HG03575 (cell line): Measurements from ENCODE around the gene CRB2.

Source experiments
- ATAC-seq: cut with Tn5 transposase; IDR thresholded peaks from one replicate; pipeline ENCODE4 v1.9.1; 2021; ENCODE audit not compliant: unreplicated experiment, insufficient number of reproducible peaks, low FRiP score; ENCODE audit errors: extremely low read depth

The CRB2 gene

DNA sequence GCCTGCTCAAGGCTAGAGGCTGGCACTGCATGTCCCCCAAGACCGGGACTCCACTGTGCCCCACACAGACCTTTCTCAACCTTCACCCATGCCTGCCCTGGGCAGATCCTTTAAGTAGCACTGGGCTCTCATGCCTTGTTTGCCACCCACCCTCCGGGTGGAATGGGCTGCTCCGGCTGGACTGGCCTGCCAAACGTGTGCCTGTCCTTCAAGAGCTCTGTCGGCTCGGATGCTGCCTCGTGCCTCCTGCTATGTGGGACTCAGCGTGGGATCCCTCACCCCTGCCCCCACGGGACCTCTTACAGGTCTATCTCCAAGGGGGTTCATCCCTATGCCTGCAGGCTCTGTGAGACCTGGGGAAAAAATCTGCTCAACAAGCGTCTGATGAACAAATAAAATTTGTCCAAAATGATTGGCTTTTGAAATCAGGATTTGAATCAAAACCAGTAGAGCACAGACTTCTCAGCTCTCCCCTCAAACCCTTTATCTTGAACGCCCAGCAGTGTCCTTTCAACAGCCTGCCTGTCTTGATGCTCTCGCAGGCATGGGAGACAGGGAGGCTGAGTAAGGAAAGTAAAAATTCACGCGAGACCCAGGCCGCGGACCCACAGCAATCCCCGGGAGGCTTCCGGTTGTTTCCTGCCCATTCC is 56.3 kb downstream of the CRB2 start:
- no peak for ATAC-seq

DNA sequence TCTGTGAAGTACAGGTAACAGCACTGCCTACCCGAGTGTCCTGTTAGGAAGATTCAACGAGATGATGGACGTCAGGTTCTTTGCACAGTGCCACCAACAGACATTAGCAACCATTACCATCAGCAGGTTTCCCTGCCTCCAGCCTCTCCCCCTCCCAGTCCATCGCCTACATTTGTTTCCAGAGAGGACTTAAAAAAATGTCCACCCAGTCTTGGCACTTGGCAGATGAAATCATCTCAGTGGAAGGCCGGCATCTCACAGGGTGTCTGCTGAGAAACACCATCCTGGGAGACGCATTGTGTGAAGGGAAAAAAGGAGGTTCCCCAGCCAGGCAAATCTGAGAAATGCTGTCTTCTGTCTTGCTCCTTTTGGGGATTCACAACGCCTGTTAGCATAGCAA is 58.2 kb downstream of the CRB2 start:
- ATAC-seq: no peak

DNA sequence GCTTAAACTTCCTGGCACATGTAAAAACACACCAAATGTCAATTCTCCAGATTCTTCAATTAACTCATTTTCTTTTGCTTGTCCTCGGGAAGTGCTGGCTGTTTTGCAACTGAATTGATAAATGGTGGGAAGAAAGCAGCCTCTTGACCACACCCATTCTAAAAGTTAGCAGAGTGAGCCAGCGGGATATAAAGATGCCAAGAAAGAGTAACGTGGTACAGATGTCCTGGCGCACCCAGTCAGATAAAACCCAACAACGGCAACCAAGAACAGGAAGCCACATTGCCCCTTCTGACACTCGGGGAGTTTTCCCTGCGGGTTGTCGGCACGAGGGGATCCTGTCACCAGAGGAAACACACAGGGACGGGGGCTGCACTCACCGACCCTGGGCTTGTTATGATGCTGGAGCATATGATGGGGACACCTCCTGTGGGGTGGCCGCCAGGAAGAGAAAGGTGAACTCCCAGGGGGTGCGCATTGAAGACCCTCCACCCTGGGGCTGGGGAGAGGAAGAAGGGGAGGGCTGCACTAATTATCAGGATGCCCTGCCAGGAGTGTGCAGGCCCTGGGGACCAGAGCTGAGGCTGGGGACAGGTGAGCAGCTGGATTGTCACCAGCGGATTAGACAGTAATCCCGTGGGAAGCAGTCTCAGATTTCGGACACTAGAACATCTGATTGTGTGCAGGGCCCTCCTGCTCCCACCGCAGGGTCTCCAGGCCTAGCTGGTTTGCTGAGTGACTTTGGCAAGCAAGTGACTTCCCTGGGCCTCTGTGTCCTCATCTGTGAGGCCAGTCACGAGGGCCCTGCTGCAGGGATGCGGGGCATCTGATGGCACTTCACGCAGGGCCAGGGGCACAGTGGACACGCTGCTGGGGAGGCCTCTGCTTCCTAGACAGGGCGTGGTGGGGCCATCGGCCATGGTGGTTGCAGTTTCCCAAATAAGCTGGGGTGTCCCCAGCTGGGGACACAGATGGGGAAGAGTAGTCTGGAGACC is 59.2 kb downstream of the CRB2 start:
- no peak for ATAC-seq

DNA sequence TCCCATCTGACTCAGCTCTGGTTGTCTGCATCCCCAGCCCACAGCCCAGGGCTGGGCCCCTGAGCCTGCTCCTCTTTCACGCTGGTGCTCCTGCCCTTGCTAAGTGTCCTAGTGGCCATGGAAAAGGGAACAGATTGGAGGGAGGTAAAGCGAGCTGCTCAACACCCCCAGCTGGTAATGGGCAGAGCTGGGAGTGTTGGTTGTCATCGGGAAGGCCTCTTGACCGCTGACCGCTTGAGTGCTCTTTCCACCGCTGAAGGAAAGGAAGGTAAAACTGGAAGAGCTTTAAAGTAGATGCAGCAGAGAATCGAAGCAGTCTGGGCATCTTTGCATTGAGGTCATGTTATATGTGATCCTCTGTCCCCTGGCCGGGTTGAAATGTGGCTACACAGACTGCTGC is 60.2 kb downstream of the CRB2 start:
- no peak for ATAC-seq

DNA sequence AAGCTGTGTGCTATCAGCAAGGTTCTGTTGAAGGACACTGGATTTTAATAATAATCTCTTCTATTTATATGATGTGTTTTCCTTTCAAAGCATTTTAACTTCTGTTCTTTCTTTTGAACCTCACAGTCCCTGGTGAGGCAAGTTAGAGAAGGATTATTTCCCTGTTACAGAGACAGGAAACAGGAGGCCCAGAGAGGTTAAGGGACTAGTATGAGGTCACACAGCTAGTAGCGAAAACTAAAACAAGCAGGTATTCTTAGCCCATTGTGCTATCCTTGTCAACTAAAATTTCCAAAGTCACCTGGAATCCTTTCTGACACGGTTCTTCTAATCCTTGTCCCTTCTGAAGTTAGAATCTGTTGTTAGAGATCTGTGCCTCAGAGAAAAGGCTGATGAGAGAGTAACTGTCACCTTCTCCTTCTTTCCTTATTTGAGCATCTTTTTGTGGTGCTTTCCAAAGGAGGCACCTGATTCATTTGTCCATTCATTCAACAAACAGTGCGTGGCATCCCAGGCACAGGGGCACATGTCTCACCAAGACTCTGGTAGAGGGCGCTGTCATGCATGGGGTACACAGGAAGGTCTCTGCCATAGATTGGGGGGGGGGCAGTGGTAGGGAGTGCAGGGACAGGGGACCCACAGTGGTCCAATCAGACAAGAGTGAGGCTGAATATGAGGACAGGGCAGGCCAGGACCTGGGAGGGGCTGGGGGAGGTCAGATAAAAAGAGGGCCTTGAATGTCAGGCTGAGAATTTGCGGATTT is 61.5 kb downstream of the CRB2 start:
- ATAC-seq: no peak

DNA sequence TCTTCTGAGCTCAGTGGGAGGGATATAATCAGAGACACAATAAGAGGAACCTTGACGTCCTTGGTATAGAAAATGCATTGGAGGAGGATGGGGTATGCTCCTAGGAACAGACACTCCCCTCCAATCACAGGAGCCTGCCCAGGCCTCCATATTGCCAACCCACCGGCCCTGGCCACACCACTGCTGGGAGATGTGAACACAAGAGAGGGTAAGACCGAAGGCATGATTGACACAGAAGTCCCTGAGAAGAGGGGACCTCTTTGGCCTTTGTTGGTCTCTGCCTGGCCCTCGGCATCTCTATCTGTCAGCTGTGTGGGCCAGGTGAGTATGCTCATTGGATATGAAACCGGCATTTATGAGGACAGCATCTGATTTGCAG is 62.0 kb downstream of the CRB2 start:
- no peak for ATAC-seq

DNA sequence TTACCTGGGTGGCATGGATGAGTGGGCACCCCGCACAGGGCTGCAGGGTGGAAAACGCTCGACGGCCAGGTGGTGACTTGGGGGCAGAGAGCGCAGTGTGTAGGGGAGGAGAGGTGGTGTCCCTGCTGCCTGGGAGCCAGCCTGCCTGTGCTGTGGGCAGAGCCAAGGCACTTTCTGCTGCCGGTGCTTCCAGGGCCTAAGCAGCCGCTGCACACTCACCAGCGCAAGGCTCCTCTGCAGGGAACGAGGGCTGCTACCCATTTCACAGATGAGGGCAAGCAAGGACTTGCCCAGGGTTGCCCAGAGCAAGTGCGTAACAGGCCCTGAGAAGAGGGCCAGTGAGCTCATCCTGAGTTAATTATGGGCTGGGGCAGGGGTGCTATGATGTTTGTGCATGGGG is 62.5 kb downstream of the CRB2 start:
- ATAC-seq: no peak

DNA sequence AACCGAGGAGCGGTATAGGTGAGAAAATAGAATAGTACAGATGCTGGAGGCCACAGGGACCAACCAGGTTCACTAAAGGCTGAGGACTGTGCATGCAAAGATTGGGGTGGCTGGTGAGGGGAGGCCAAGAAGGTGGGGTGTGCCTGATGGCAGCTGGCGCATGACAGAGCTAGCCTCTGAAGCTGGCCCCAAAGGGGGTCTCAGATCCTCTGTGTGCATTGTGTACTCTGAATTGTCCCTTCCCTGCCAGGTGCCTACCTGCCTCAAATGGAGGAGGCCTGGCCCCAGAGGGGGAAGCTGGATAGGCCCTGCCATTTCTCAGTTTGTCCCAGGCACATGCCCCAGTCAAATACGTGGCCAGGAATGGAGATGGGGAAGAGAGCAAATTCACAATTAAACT is 63.1 kb downstream of the CRB2 start:
- no peak for ATAC-seq

DNA sequence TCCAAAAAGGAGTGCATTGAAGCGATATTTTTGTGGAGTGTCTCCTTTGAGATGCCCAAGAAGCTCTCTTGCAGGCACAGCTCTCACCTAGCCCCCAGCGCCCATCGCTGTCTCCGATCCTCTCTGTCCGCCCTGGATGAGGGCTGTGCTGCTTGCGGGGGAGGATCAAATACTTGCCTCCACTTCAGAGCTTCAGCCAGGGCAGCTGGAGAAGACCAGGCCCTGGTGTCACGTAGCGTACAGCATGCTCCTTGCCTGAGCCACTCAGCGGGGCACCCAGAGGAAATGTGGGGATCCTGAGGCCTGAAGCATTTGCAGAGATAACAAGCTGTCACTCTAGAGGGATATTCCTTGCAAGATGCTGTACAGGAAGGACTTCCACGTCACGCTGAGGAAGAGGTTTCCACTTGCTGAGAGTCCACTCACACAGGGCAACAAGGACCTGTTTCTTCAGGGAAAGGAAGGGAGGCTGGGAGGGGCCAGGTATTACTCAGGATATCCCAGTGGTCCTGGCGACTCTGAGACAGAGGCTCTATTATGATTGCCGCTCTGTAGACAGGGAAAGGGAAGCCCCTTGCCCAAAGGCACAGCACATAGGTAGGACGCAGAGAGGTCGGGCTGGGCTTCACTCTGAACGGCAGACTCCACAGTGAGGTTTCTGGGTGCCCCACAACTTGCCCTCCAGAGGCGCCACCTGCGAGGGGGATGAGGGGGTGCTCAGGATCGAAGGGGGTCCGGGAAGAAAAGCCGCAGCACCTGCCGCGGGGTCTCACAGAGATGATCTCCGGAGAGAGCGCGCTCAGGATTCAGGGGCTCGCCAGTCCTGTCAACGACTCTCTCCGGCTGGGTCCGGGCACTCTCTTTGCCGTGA is 64.0 kb downstream of the CRB2 start:
- no peak for ATAC-seq

DNA sequence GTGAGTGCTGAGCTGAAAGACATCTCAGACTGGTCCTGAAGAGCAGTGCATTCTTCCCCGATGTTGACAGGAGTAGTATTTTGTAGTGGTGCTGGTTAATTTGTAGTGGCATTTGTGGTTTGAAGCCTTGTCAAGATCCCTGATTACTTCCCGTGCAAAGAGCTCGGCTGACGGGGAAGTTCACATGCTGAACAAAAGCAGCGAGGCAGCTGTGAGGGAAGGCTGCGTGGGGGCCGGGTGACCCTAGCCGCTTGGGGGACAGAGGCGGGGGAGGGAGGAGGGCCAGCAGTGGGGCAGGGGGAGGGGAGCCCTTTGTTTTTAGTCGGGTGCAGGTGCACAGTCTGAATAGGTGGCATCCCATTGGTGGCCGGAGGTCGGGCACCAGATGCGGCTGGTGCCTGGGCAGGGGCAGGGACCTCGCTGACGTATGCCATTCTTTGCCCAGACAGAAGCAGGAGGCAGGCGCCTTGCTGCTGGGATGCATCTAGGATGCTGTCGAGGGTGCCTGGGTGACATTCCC is 64.7 kb downstream of the CRB2 start:
- ATAC-seq: no peak

DNA sequence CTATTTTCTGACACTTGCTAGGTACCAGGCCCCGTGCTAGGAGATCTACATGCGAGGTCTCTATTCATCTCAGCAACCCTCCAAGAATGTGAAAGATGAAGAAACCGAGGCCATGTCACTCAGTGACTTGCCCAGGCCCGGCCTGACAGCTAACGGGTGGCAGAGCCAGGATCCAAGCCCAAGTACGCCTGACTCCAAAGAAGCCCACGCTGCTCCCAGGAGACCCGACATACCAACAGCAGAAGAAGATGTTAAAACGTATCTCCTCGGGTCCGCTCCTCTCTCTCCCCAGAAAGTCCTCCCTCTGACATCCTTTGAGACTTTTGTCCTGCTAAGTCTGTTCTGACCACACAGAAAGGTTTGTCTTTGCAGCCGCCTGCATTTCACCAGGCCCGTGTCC is 65.2 kb downstream of the CRB2 start:
- ATAC-seq: no peak

DNA sequence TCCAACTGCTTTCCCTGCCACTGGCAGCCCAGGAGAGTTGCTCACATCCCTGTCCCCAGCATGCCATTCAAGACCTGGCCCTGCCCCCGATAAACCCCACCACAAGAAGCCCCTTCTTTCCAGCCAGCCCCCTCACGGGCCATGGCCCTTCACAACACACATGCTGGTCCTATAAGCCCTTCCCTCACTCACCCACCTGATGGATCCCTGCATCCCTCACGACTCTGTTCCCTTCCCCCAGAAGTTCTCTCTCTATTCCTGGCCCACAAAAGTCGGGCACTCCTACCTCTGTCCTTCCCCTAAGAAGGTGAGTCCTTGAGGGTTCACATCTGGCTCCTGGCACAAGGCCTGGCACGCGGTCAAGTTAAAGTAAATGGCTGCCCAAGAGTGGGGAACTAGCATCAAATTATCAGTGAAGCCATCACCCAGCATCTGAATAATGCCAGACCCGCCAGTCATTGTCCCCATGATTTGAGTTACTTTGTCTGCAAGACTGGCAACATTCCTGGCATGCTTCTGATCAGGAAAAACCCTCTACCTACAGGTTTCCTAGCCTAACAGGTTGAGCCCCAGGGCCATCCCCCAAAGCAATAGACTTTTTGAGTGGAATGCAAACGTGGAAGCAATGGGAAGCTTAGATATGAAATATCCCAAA is 65.9 kb downstream of the CRB2 start:
- ATAC-seq: no peak

DNA sequence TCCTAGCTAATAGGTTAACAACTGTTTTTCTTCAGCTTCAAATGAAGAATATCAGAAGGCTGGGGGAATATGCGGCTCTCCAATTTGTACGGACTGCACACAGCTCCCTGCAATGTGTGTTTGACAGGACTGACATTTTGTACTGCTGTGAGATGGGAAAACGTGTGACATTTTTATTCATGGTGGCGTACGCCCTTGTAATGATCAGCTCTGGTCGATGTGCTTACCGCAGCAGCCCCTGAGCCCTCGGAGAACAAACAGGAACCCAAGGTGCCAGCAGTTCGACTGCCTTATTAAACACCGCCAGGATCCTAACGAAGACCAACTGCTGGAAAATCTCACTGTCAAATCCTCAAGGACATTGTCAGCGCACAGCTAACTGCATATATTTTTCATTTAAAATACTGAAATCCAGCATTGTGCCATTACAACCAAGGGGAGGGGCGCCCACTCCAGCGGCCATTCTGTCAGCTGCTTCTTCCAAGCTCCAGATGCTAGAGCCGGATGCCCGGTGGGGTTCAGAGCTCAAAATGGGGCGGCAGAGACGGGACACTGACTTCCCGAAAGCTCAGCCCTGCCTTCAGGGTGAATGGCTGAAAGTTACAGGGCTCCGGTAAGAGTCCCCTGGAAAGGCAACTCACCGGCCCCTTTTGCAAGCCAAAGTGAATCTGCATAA is 66.8 kb downstream of the CRB2 start:
- no peak for ATAC-seq

DNA sequence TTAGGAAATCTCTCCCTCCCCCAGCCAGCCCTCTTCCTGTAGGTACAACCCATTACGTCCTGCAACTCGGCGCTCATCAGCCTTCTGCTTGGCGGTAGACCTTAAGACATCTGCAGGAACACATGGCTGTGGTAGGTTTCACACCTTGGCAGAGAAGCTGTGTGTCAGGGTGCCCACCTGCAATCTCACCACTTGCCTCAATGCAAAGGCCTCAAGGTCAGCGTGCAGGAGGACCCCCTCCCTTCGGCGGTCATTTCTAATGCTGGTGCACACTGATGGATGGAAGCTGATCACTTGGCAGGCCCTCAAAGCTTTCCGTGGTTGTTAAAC is 67.3 kb downstream of the CRB2 start:
- ATAC-seq: no peak

DNA sequence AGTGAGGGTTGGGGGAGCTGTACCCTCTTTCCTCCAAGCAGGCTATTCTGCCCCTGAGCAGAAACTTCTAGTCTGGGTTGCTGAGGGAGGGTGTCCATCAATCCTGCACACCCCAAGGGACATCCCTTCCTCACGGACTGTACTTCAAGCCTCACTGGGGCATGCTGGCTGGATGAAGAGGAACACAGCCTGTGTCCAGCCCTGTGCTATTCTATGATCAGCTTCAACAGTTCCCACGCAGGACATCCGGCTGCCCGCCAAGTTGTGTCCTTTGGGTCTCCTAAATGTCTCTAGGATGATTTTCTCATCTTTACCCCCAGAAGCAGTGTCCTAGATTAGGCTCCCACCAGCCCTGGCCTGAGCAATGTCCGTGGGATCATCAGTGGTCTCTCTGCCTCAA is 68.1 kb downstream of the CRB2 start:
- no peak for ATAC-seq

DNA sequence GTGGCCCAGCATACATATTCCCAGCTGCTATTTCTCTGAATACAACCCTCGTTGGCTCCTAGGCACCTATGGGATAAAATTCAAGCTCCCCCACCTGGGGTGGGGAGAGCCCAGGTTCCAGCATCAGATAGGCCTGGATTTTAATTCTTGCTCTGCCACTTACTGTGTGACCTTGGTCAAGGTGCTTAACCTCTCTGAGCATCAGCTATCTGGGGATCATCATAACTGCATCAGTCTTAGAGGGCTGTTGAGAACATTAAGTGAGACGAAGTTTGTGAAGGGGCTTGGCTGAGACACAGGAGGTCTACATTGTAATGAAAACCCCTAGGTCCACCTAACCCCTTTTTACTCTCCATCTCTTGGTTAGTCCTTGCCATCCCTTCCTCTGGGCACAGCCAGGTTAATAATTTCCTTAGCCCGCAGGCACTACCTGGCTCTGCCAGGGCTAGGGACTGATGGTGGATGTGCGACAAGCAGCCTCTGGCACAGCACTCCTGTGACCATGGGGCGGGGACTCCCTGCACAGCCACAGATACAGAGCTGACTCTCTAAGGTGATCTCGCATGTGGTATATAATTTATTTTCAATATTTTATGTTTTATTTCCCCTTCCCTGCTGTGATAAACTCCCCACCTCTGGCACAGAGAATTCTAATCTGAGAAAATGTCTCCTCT is 68.7 kb downstream of the CRB2 start:
- no peak for ATAC-seq

DNA sequence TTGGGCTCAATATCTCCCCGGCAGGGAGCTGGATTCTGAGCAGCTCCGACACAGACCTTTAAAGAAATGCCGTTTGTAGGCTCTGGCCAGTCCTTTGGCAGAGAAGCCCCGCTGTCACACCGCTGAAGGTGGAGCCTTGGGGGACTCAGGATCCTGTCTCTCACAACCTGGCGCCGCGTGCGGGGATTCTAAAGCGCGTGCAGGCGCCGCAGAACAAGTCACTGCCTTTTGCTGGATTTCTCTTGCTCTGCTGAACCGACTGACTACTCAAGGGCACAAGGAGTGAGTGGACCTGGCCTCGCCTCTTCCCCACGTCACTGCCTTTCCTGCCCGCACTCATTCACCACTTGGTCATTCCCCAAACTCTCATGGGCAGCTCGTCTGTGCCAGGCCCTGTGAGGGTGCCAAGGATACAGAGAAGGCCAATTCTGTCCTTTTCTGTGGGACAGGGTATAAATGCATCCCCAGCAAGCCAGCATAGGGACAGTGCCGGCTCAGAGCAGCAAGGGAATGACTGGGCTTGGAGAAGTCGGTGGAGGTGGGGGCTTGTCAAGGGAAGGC is 69.3 kb downstream of the CRB2 start:
- ATAC-seq: no peak
